Measurements from ENCODE around the gene ERAP2.

Gene ERAP2

DNA sequence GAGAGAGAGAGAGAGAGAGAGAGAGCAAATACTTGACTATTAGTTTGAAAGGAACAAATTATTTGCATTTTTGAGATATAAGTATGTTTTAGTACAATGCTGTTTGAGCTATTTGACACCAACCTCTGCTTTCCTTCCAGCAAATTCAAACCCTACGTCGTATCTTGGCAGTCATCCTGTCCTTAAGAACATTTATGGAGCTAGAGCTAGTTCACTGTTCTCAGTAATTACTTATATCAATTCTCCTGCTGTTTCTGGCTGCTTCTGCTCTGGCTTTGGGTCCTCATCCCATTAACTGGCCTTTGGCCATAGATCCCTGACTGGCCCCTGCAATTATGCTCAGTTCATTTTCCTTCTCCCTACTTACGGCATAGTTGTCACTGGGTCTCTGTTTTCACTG, 19.9 kb upstream of the ERAP2 start:
- no peak overlapping the region for H2BK120ac ChIP-seq (ENCODE audit: low read depth, low read length)
- H3K9ac ChIP-seq (ENCODE audit: low read length), result no peak overlapping the region
- H3K4me2 ChIP-seq (ENCODE audit: low read length, poor library complexity, severe bottlenecking), result no peak overlapping the region
- no peaks in the 10 kb centered on the region for H3K27me3 ChIP-seq (ENCODE audit: control insufficient read depth in 1 of 2, insufficient read depth in 1 of 2, low read length in 2 of 2)
- no peak overlapping the region for H3K4me3 ChIP-seq (ENCODE audit: insufficient read depth in 1 of 2, low read depth in 1 of 2, low read length in 2 of 2)
- H3K79me1 ChIP-seq (replicated peaks; ENCODE audit: low read length, poor library complexity, severe bottlenecking), result no peaks in the 10 kb centered on the region
- H2BK12ac ChIP-seq (ENCODE audit: low read length in 2 of 2), result no peak overlapping the region
- H2BK5ac ChIP-seq (ENCODE audit: low read depth, low read length, poor library complexity, severe bottlenecking), result no peak overlapping the region
- no peak overlapping the region for H4K91ac ChIP-seq (ENCODE audit: low read length)
- H3K27ac ChIP-seq (ENCODE audit: low read length, poor library complexity, severe bottlenecking), result no peak overlapping the region
- H3K23ac ChIP-seq (ENCODE audit: low read length in 2 of 2), result no peak overlapping the region
- H3K4me1 ChIP-seq (ENCODE audit: control insufficient read depth, insufficient read depth, low read depth, low read length), result no peaks in the 10 kb centered on the region
- no peaks in the 10 kb centered on the region for H3K9me3 ChIP-seq (ENCODE audit: control insufficient read depth, low read length)
- H3K14ac ChIP-seq (ENCODE audit: low read length in 2 of 2), result no peak overlapping the region
- H2BK15ac ChIP-seq (ENCODE audit: low read depth, poor library complexity, severe bottlenecking), result no peak overlapping the region
- H3K18ac ChIP-seq (ENCODE audit: low read depth in 1 of 2, low read length in 2 of 2), result no peak overlapping the region
- no peak overlapping the region for H4K8ac ChIP-seq (ENCODE audit: low read length)
- 82% methylated on average over 3 of the region's 3 CpGs for whole genome bisulfite sequencing
- no peak overlapping the region for H3K4ac ChIP-seq (ENCODE audit: low read depth in 1 of 2, low read length in 2 of 2)
- no peak overlapping the region for H2AK5ac ChIP-seq (ENCODE audit: low read length, severe bottlenecking)
- no peaks in the 10 kb centered on the region for H3K36me3 ChIP-seq (ENCODE audit: control insufficient read depth in 1 of 2, insufficient read depth in 2 of 2, low read depth in 1 of 2, low read length in 2 of 2)
- DNase-seq, result no peak
- no peak overlapping the region for H2AFZ ChIP-seq (ENCODE audit: low read depth, low read length)

DNA sequence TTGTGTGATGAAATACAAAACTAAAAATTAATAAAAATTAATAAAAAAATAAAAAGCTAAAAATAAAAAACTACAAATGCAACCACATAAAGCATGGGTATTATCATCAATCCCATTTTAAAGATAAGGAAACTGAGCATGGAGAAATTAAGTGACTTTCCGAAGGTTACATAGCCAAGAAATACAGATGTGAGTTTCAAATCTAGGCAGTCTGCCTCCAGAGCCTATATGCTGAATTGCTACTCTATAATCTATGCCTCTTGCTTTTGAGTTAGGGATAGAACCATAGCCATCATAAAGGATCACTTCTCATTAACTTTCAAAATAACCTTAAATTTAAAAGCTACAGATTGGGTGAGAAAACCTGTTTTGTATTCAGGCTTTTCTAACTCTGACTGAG, 18.8 kb upstream of the ERAP2 start:
- WGBS, result 100% methylated on average over 1 of the region's 1 CpG

DNA sequence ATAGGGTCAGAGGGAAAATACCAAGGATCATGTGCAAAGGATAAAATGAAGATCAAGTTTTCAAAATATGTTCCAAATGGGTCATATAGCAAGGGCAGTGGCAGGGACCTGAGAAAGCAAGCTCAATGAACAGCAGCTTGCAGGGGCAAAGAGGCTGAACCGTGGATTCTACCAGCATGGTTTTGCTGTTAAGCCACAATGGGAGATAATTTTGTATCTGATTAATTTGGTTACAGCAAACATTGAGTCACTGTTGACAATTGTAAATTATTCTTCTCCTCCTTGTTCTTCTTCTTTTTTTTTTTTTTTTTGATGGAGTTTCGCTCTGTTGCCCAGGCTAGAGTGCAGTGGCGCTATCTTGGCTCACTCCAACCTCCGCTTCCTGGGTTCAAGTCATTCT, 18.4 kb upstream of the ERAP2 start:
- H4K91ac ChIP-seq (ENCODE audit: low read length), result no peak overlapping the region
- no peak overlapping the region for H2BK15ac ChIP-seq (ENCODE audit: low read depth, poor library complexity, severe bottlenecking)
- H3K4me1 ChIP-seq (ENCODE audit: control insufficient read depth, insufficient read depth, low read depth, low read length), result no peaks in the 10 kb centered on the region
- H4K8ac ChIP-seq (ENCODE audit: low read length), result no peak overlapping the region
- H3K36me3 ChIP-seq (ENCODE audit: control insufficient read depth in 1 of 2, insufficient read depth in 2 of 2, low read depth in 1 of 2, low read length in 2 of 2), result no peaks in the 10 kb centered on the region
- no peak overlapping the region for H3K4me3 ChIP-seq (ENCODE audit: insufficient read depth in 1 of 2, low read depth in 1 of 2, low read length in 2 of 2)
- 100% methylated on average over 3 of the region's 4 CpGs for WGBS
- H3K9ac ChIP-seq (ENCODE audit: low read length), result no peak overlapping the region
- H3K27ac ChIP-seq (ENCODE audit: low read length, poor library complexity, severe bottlenecking), result no peak overlapping the region
- H2AFZ ChIP-seq (ENCODE audit: low read depth, low read length), result no peak overlapping the region
- DNase-seq, result no peak
- no peak overlapping the region for H3K18ac ChIP-seq (ENCODE audit: low read depth in 1 of 2, low read length in 2 of 2)
- H3K4ac ChIP-seq (ENCODE audit: low read depth in 1 of 2, low read length in 2 of 2), result no peak overlapping the region
- H3K9me3 ChIP-seq (ENCODE audit: control insufficient read depth, low read length), result no peaks in the 10 kb centered on the region
- H3K23ac ChIP-seq (ENCODE audit: low read length in 2 of 2), result no peak overlapping the region
- no peak overlapping the region for H2BK5ac ChIP-seq (ENCODE audit: low read depth, low read length, poor library complexity, severe bottlenecking)
- H2BK12ac ChIP-seq (ENCODE audit: low read length in 2 of 2), result no peak overlapping the region
- no peaks in the 10 kb centered on the region for H3K79me1 ChIP-seq (replicated peaks; ENCODE audit: low read length, poor library complexity, severe bottlenecking)
- H3K4me2 ChIP-seq (ENCODE audit: low read length, poor library complexity, severe bottlenecking), result no peak overlapping the region
- H3K27me3 ChIP-seq (ENCODE audit: control insufficient read depth in 1 of 2, insufficient read depth in 1 of 2, low read length in 2 of 2), result no peaks in the 10 kb centered on the region
- no peak overlapping the region for H2AK5ac ChIP-seq (ENCODE audit: low read length, severe bottlenecking)
- no peak overlapping the region for H3K14ac ChIP-seq (ENCODE audit: low read length in 2 of 2)
- no peak overlapping the region for H2BK120ac ChIP-seq (ENCODE audit: low read depth, low read length)

More for the DNA sequence above, 18.8 kb upstream of the ERAP2 start:
- no peak overlapping the region for H4K91ac ChIP-seq (ENCODE audit: low read length)
- no peak overlapping the region for H2BK120ac ChIP-seq (ENCODE audit: low read depth, low read length)
- no peaks in the 10 kb centered on the region for H3K79me1 ChIP-seq (replicated peaks; ENCODE audit: low read length, poor library complexity, severe bottlenecking)
- H3K4me1 ChIP-seq (ENCODE audit: control insufficient read depth, insufficient read depth, low read depth, low read length), result no peaks in the 10 kb centered on the region
- H2AFZ ChIP-seq (ENCODE audit: low read depth, low read length), result no peak overlapping the region
- no peak overlapping the region for H3K14ac ChIP-seq (ENCODE audit: low read length in 2 of 2)
- no peak overlapping the region for H3K4ac ChIP-seq (ENCODE audit: low read depth in 1 of 2, low read length in 2 of 2)
- no peak overlapping the region for H3K4me3 ChIP-seq (ENCODE audit: insufficient read depth in 1 of 2, low read depth in 1 of 2, low read length in 2 of 2)
- no peak overlapping the region for H2BK5ac ChIP-seq (ENCODE audit: low read depth, low read length, poor library complexity, severe bottlenecking)
- no peak overlapping the region for H3K4me2 ChIP-seq (ENCODE audit: low read length, poor library complexity, severe bottlenecking)
- H3K36me3 ChIP-seq (ENCODE audit: control insufficient read depth in 1 of 2, insufficient read depth in 2 of 2, low read depth in 1 of 2, low read length in 2 of 2), result no peaks in the 10 kb centered on the region
- no peak overlapping the region for H4K8ac ChIP-seq (ENCODE audit: low read length)
- no peaks in the 10 kb centered on the region for H3K9me3 ChIP-seq (ENCODE audit: control insufficient read depth, low read length)
- no peak overlapping the region for H2BK15ac ChIP-seq (ENCODE audit: low read depth, poor library complexity, severe bottlenecking)
- no peak overlapping the region for H3K18ac ChIP-seq (ENCODE audit: low read depth in 1 of 2, low read length in 2 of 2)
- no peak overlapping the region for H2AK5ac ChIP-seq (ENCODE audit: low read length, severe bottlenecking)
- no peak overlapping the region for H3K27ac ChIP-seq (ENCODE audit: low read length, poor library complexity, severe bottlenecking)
- H2BK12ac ChIP-seq (ENCODE audit: low read length in 2 of 2), result no peak overlapping the region
- H3K27me3 ChIP-seq (ENCODE audit: control insufficient read depth in 1 of 2, insufficient read depth in 1 of 2, low read length in 2 of 2), result no peaks in the 10 kb centered on the region
- H3K9ac ChIP-seq (ENCODE audit: low read length), result no peak overlapping the region
- DNase-seq, result no peak
- H3K23ac ChIP-seq (ENCODE audit: low read length in 2 of 2), result no peak overlapping the region

DNA sequence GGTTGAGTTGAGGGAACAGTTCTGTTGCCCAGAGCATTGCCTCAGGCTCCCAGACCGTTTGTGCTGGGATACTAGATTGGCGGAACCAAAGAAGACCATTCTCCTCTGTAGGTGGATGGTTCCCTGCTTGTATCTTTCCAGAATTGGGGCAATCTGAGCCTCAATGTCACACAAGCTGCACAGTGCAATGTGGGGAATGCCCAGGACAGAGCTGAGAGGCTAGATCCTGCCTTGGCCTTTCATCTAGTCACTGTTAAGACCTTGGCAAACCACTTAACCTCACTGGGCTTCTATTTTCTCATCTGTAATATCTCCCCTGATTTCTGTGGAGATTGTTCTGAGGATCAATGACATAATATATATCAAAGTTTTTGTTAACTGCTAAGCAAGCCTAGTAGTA, 16.9 kb upstream of the ERAP2 start:
- Histone ChIP-seq H2BK15ac (ENCODE audit: low read depth, poor library complexity, severe bottlenecking) (no peak overlapping the region), H3K27ac (ENCODE audit: low read length, poor library complexity, severe bottlenecking) (no peak overlapping the region)
- WGBS, result 98% methylated on average over 2 of the region's 2 CpGs

More for the DNA sequence above, 16.9 kb upstream of the ERAP2 start:
- no peak overlapping the region for H3K4me2 ChIP-seq (ENCODE audit: low read length, poor library complexity, severe bottlenecking)
- no peaks in the 10 kb centered on the region for H3K36me3 ChIP-seq (ENCODE audit: control insufficient read depth in 1 of 2, insufficient read depth in 2 of 2, low read depth in 1 of 2, low read length in 2 of 2)
- no peak overlapping the region for H3K14ac ChIP-seq (ENCODE audit: low read length in 2 of 2)
- no peak overlapping the region for H3K18ac ChIP-seq (ENCODE audit: low read depth in 1 of 2, low read length in 2 of 2)
- no peak overlapping the region for H3K23ac ChIP-seq (ENCODE audit: low read length in 2 of 2)
- H2BK12ac ChIP-seq (ENCODE audit: low read length in 2 of 2), result no peak overlapping the region
- no peak overlapping the region for H3K4me3 ChIP-seq (ENCODE audit: insufficient read depth in 1 of 2, low read depth in 1 of 2, low read length in 2 of 2)
- no peaks in the 10 kb centered on the region for H3K9me3 ChIP-seq (ENCODE audit: control insufficient read depth, low read length)
- H3K27me3 ChIP-seq (ENCODE audit: control insufficient read depth in 1 of 2, insufficient read depth in 1 of 2, low read length in 2 of 2), result no peaks in the 10 kb centered on the region
- H3K79me1 ChIP-seq (replicated peaks; ENCODE audit: low read length, poor library complexity, severe bottlenecking), result no peaks in the 10 kb centered on the region
- H4K91ac ChIP-seq (ENCODE audit: low read length), result no peak overlapping the region
- H2AFZ ChIP-seq (ENCODE audit: low read depth, low read length), result no peak overlapping the region
- no peak overlapping the region for H2BK120ac ChIP-seq (ENCODE audit: low read depth, low read length)
- H3K4ac ChIP-seq (ENCODE audit: low read depth in 1 of 2, low read length in 2 of 2), result no peak overlapping the region
- no peak overlapping the region for H2AK5ac ChIP-seq (ENCODE audit: low read length, severe bottlenecking)
- no peak for DNase-seq
- no peak overlapping the region for H3K9ac ChIP-seq (ENCODE audit: low read length)
- H4K8ac ChIP-seq (ENCODE audit: low read length), result no peak overlapping the region
- no peak overlapping the region for H2BK5ac ChIP-seq (ENCODE audit: low read depth, low read length, poor library complexity, severe bottlenecking)
- H3K4me1 ChIP-seq (ENCODE audit: control insufficient read depth, insufficient read depth, low read depth, low read length), result no peaks in the 10 kb centered on the region

All from mesenchymal stem cell (in vitro differentiated cells and primary cell).